ENCODE measurements around the gene RPTOR.

RPTOR gene

DNA sequence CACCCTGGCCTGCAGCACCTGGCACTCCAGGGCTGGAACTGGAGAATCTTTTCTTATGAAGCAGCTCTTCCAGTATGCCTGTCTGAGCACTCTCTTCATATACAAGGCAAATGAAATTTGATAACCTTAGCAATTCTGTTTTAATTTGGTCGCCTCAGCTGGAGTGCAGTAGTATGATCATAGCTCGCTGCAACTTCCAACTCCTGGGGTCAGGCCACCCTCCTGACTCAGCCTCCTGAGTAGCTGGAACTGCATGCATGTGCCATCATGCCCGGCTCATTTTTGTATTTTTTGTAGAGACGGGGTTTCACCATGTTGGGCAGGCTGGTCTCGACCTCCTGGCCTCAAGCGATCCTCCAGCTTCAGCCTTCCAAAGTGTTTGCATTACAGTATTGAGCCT, 306.2 kb downstream of the RPTOR start:
- no peak for ATAC-seq
- no peaks in the 10 kb centered on the region for H3K27me3 Mint-ChIP-seq
- H3K27ac Mint-ChIP-seq = no peak overlapping the region
- H3K4me3 Mint-ChIP-seq = no peak overlapping the region
- H3K9me3 Mint-ChIP-seq = no peaks in the 10 kb centered on the region
- peaks cover 73% of the 10 kb centered on the region for H3K36me3 Mint-ChIP-seq
- H3K4me1 Mint-ChIP-seq = peaks cover 29% of the 10 kb centered on the region

DNA sequence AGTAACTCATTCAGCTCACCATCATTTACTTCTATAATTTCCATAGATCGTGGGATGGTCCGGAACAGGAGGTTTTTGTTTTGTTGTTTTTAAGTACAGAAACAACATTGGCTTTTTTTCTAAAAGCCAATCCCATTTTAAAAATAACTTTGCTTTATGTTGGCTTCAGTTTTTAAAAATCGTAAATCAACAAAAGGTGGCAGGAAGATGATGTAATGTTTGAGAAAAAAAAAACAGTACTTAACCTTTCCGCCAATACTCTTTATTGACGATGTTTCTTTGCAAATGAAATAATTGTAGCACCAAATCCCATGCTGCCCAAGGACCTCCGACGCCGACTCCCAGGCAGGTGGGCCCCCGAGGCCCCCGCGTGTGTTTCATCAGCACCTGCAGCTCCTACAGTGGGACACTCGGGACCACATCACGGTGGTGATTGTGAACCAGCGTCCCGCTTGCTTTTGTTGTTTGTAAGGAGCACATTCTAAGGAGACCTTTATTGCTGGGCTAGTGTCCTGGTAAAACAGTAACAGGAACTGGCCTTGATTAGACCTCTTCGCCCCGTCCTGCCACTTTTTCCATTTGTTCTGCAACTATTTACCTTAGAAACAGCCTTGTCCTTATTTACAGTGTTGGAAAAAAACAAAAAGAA, 306.8 kb downstream of the RPTOR start:
- no peak for ATAC-seq
- Mint-ChIP-seq H3K9me3 (no peaks in the 10 kb centered on the region), H3K27me3 (no peaks in the 10 kb centered on the region), H3K4me1 (peaks cover 29% of the 10 kb centered on the region), H3K27ac (no peak overlapping the region), H3K4me3 (no peak overlapping the region), H3K36me3 (peaks cover 74% of the 10 kb centered on the region)

GRCh38 chr17:80852476-80853015, 307.9 kb downstream of the RPTOR start:
- Mint-ChIP-seq H3K9me3 (no peaks in the 10 kb centered on the region), H3K4me1 (peaks cover 28% of the 10 kb centered on the region), H3K36me3 (peaks cover 72% of the 10 kb centered on the region), H3K4me3 (no peak overlapping the region), H3K27ac (no peak overlapping the region), H3K27me3 (no peaks in the 10 kb centered on the region)
- no peak for ATAC-seq

DNA sequence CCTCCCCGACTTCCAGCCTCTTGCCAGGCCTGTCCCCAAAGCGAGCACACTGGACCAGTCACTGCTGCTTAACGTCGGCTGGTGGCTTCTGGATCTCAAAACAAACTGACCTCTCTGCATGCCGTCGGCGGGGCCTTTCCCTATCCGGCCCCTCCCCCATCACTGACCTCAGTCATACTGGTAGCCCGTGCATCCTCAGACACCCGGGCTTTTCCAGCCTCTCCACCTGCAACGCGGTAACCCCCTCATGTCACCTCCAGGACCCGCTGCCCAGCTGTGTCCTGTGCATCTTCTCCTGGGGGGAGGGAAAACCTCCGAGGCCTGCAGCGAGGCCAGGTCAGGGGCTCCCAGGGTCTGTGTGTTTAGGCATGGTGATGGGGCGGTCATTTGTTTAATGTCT, 308.4 kb downstream of the RPTOR start:
- H3K36me3 Mint-ChIP-seq = peaks cover 72% of the 10 kb centered on the region
- ATAC-seq = no peak
- no peak overlapping the region for H3K4me3 Mint-ChIP-seq
- H3K27ac Mint-ChIP-seq = no peak overlapping the region
- H3K9me3 Mint-ChIP-seq = no peaks in the 10 kb centered on the region
- peaks cover 25% of the 10 kb centered on the region for H3K4me1 Mint-ChIP-seq
- H3K27me3 Mint-ChIP-seq = no peaks in the 10 kb centered on the region

GRCh38 chr17:80854220-80854619, 309.6 kb downstream of the RPTOR start:
- peaks cover 25% of the 10 kb centered on the region for H3K4me1 Mint-ChIP-seq
- H3K27me3 Mint-ChIP-seq = no peaks in the 10 kb centered on the region

GRCh38 chr17:80855196-80855947, 310.7 kb downstream of the RPTOR start:
- Mint-ChIP-seq H3K9me3 (no peaks in the 10 kb centered on the region), H3K36me3 (peaks cover 68% of the 10 kb centered on the region), H3K4me1 (peaks cover 25% of the 10 kb centered on the region), H3K27ac (peak overlapping the region; percentile 92), H3K4me3 (no peak overlapping the region), H3K27me3 (no peaks in the 10 kb centered on the region)
- no peak for ATAC-seq

More at GRCh38 chr17:80854220-80854619, 309.6 kb downstream of the RPTOR start:
- Mint-ChIP-seq H3K27ac (no peak overlapping the region), H3K36me3 (peaks cover 72% of the 10 kb centered on the region), H3K9me3 (no peaks in the 10 kb centered on the region), H3K4me3 (no peak overlapping the region)
- no peak for ATAC-seq

- Mint-ChIP-seq H3K4me1 (peaks cover 33% of the 10 kb centered on the region), H3K9me3 (no peaks in the 10 kb centered on the region), H3K27ac (peak overlapping the region; percentile 92), H3K4me3 (peak overlapping the region; percentile 23), H3K36me3 (peaks cover 75% of the 10 kb centered on the region), H3K27me3 (no peaks in the 10 kb centered on the region)
- peak; percentile 96 for ATAC-seq
Measured at GRCh38 chr17:80855948-80856862, 311.6 kb downstream of the RPTOR start.

- H3K27me3 Mint-ChIP-seq = no peaks in the 10 kb centered on the region
- H3K9me3 Mint-ChIP-seq = no peaks in the 10 kb centered on the region
- ATAC-seq = no peak
- H3K36me3 Mint-ChIP-seq = peaks cover 79% of the 10 kb centered on the region
- H3K4me3 Mint-ChIP-seq = peak overlapping the region; percentile 23
- peaks cover 35% of the 10 kb centered on the region for H3K4me1 Mint-ChIP-seq
- H3K27ac Mint-ChIP-seq = peak overlapping the region; percentile 92
Measured at GRCh38 chr17:80856863-80857755, 312.5 kb downstream of the RPTOR start.

DNA sequence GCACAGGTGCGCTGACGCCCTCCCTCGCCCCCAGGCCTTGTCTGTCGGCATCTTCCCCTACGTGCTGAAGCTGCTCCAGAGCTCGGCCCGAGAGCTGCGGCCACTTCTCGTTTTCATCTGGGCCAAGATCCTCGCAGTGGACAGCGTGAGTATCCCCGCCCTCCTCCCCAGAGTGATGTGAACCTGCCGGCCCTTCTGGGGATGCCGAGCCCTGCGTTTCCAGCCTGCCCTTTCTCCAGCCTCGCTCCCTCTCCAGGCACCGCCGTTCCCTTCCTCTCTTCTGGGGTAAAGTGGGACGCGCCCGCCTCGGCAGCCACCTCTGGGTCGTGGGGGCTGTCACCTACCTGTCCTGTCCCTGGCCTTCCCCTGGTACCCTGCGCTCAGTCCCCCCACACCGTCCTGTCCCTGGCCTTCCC, 313.1 kb downstream of the RPTOR start:
- peaks cover 79% of the 10 kb centered on the region for H3K36me3 Mint-ChIP-seq
- H3K27ac Mint-ChIP-seq = peak overlapping the region; percentile 74
- H3K9me3 Mint-ChIP-seq = no peaks in the 10 kb centered on the region
- no peak for ATAC-seq
- no peak overlapping the region for H3K4me3 Mint-ChIP-seq
- H3K27me3 Mint-ChIP-seq = no peaks in the 10 kb centered on the region
- peaks cover 34% of the 10 kb centered on the region for H3K4me1 Mint-ChIP-seq

GRCh38 chr17:80858301-80859001, 313.8 kb downstream of the RPTOR start:
- H3K4me3 Mint-ChIP-seq = no peak overlapping the region
- peaks cover 79% of the 10 kb centered on the region for H3K36me3 Mint-ChIP-seq
- H3K27ac Mint-ChIP-seq = peak overlapping the region; percentile 74
- ATAC-seq = no peak
- H3K4me1 Mint-ChIP-seq = peaks cover 31% of the 10 kb centered on the region
- no peaks in the 10 kb centered on the region for H3K9me3 Mint-ChIP-seq
- H3K27me3 Mint-ChIP-seq = no peaks in the 10 kb centered on the region

- Mint-ChIP-seq H3K9me3 (peaks cover 7% of the 10 kb centered on the region), H3K27me3 (no peaks in the 10 kb centered on the region), H3K4me1 (peaks cover 31% of the 10 kb centered on the region), H3K4me3 (no peak overlapping the region), H3K27ac (peak overlapping the region; percentile 74), H3K36me3 (peaks cover 85% of the 10 kb centered on the region)
- ATAC-seq = no peak
Measured at GRCh38 chr17:80859002-80859941, 314.6 kb downstream of the RPTOR start.

GRCh38 chr17:80860101-80860671, 315.5 kb downstream of the RPTOR start:
- Mint-ChIP-seq H3K4me3 (no peak overlapping the region), H3K27ac (peak overlapping the region; percentile 45), H3K27me3 (no peaks in the 10 kb centered on the region), H3K9me3 (peaks cover 8% of the 10 kb centered on the region), H3K36me3 (peaks cover 88% of the 10 kb centered on the region), H3K4me1 (peaks cover 31% of the 10 kb centered on the region)
- no peak for ATAC-seq

Data from stimulated activated memory B cell treated with anti-CD40 and anti-IgM and Interleukin-4, amounts not matched to agents 10 μg/mL and 1 μg/mL and 100 μg/mL, for 72 hours (primary cell).